ENCODE data around the gene GBA2.
A peak's percentile ranks its signal among the peaks of the same experiment; 100 is the strongest.

GBA2 gene

DNA sequence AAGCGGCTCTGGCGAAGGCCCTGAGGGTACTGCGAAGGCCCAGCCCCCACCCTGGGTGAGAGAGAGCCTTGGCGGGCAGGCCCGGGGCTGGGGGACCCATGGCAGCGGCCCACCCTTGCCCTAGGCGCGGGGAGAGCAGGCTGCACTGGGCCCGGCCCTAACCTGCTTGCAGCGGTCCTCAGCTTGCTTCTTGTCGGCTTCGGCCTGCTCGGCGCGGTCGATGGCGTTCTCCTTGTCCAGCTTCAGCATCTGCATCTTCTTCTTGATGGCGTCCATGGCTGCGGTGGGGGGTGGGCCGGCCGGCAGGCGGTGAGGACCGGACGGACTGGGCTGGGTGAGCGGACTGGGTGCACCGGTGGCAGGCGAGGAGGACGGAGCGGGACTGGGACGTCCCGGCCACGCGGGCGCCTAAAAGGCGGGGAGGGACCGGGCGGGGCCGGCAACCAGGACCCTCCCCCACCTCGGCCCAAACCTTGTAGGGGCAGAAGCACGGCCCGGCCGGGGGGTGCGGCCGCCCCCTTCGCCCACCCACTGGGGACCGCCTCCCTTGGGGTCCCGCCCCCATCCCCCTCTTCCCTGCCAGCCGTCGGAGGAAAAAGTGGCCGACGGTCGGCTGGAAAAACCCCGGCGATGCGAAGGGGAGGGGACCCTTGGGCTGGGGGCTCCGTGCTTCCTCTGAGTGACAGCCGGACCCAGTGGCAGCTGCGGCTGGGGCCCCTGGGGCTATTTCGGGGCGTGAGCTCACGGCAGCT lies 59.3 kb downstream of the GBA2 start, which contains the start of gene TPM2 (continued):
- TF ChIP-seq, protein P1, sequence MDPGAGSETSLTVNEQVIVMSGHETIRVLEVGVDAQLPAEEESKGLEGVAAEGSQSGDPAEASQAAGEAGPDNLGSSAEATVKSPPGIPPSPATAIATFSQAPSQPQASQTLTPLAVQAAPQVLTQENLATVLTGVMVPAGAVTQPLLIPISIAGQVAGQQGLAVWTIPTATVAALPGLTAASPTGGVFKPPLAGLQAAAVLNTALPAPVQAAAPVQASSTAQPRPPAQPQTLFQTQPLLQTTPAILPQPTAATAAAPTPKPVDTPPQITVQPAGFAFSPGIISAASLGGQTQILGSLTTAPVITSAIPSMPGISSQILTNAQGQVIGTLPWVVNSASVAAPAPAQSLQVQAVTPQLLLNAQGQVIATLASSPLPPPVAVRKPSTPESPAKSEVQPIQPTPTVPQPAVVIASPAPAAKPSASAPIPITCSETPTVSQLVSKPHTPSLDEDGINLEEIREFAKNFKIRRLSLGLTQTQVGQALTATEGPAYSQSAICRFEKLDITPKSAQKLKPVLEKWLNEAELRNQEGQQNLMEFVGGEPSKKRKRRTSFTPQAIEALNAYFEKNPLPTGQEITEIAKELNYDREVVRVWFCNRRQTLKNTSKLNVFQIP (CRISPR knock-in tag; IDR thresholded peaks at IDR 0.05; ENCODE audit: borderline replicate concordance, low read depth) = no peak
- no peak for TF ChIP-seq ZNF565 (CRISPR knock-in tag; conservative IDR thresholded peaks at IDR 0.05; ENCODE audit: low read depth)
- TF ChIP-seq BACH2 (CRISPR knock-in tag; IDR thresholded peaks at IDR 0.05; ENCODE audit: borderline replicate concordance) = no peak
- no peak for TF ChIP-seq SNAI2 (CRISPR knock-in tag; IDR thresholded peaks at IDR 0.05)

DNA sequence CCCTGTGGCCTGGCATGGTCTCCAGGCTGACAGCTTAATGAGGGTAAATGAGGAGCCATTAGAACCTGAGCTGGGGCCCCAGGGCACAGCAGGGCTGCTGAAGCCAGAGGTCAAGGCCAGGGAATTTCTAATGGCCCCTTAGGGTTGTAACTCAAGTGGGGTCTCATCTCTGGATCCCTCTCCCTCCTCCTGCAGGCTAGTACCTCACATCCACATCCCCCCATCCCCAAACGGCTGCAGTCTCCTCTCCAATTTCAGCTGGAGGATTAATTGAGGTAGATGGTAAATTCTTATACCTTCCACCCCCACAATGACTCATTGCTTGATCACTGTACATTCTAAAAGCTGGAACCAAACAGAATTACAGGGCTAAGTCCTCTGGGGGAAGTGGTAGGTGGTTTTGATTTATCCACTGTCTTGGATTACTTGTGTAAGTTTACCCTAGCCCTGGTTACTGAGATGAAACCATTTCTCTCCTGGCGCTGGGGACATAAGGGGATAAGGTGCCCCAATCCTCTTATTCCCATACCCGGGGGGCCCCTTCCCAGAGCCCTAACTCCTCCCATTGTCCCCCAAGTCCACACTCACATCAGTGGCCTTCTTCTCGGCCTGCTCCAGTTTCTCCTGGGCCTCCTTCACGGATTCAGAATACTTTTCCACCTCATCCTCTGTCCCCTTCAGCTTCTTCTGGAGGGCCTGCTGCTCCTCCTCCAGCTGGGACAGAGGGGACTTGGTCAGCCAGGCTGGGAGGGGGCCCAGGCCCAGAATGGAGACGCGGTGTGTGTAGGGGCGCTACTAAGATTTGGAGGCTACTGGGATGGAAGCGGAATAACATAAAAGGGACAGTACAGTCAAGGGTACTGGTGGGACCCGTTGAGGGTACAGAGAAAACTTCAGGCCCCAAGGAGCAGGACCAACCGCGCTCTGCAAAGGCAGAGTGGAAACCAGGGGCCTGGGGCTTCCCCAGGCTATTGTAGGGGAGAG lies 60.2 kb downstream of the GBA2 start:
- TF ChIP-seq PPARA (CRISPR knock-in tag; IDR thresholded peaks at IDR 0.05; ENCODE audit: borderline replicate concordance) (no peak), ZC3H10 (CRISPR knock-in tag; IDR thresholded peaks at IDR 0.05) (no peak), ISL1 (CRISPR knock-in tag; IDR thresholded peaks at IDR 0.05) (no peak), ZNF565 (CRISPR knock-in tag; conservative IDR thresholded peaks at IDR 0.05; ENCODE audit: low read depth) (no peak), RARB (CRISPR knock-in tag; IDR thresholded peaks at IDR 0.05) (no peak), ARNTL (CRISPR knock-in tag; IDR thresholded peaks at IDR 0.05; ENCODE audit: borderline replicate concordance, low read depth) (no peak), ZNF8 (CRISPR knock-in tag; IDR thresholded peaks at IDR 0.05) (no peak), ZFP30 (CRISPR knock-in tag; IDR thresholded peaks at IDR 0.05) (no peak), CSDC2 (CRISPR knock-in tag; IDR thresholded peaks at IDR 0.05) (no peak), OSR1 (CRISPR knock-in tag; IDR thresholded peaks at IDR 0.05) (no peak), GLIS3 (CRISPR knock-in tag; IDR thresholded peaks at IDR 0.05) (no peak), BACH2 (CRISPR knock-in tag; IDR thresholded peaks at IDR 0.05; ENCODE audit: borderline replicate concordance) (no peak), ZNF70 (CRISPR knock-in tag; IDR thresholded peaks at IDR 0.05) (no peak), ZFP3 (CRISPR knock-in tag; IDR thresholded peaks at IDR 0.05) (no peak), SNAI2 (CRISPR knock-in tag; IDR thresholded peaks at IDR 0.05) (no peak), TOX (CRISPR knock-in tag; IDR thresholded peaks at IDR 0.05; ENCODE audit: borderline replicate concordance) (no peak)
- TF ChIP-seq, protein P2, sequence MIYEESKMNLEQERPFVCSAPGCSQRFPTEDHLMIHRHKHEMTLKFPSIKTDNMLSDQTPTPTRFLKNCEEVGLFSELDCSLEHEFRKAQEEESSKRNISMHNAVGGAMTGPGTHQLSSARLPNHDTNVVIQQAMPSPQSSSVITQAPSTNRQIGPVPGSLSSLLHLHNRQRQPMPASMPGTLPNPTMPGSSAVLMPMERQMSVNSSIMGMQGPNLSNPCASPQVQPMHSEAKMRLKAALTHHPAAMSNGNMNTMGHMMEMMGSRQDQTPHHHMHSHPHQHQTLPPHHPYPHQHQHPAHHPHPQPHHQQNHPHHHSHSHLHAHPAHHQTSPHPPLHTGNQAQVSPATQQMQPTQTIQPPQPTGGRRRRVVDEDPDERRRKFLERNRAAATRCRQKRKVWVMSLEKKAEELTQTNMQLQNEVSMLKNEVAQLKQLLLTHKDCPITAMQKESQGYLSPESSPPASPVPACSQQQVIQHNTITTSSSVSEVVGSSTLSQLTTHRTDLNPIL (CRISPR knock-in tag; IDR thresholded peaks at IDR 0.05; ENCODE audit: low read depth) = no peak
- TF ChIP-seq, protein P3, sequence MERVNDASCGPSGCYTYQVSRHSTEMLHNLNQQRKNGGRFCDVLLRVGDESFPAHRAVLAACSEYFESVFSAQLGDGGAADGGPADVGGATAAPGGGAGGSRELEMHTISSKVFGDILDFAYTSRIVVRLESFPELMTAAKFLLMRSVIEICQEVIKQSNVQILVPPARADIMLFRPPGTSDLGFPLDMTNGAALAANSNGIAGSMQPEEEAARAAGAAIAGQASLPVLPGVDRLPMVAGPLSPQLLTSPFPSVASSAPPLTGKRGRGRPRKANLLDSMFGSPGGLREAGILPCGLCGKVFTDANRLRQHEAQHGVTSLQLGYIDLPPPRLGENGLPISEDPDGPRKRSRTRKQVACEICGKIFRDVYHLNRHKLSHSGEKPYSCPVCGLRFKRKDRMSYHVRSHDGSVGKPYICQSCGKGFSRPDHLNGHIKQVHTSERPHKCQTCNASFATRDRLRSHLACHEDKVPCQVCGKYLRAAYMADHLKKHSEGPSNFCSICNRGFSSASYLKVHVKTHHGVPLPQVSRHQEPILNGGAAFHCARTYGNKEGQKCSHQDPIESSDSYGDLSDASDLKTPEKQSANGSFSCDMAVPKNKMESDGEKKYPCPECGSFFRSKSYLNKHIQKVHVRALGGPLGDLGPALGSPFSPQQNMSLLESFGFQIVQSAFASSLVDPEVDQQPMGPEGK (CRISPR knock-in tag; IDR thresholded peaks at IDR 0.05; ENCODE audit: borderline replicate concordance) = no peak
- TF ChIP-seq, protein P4, sequence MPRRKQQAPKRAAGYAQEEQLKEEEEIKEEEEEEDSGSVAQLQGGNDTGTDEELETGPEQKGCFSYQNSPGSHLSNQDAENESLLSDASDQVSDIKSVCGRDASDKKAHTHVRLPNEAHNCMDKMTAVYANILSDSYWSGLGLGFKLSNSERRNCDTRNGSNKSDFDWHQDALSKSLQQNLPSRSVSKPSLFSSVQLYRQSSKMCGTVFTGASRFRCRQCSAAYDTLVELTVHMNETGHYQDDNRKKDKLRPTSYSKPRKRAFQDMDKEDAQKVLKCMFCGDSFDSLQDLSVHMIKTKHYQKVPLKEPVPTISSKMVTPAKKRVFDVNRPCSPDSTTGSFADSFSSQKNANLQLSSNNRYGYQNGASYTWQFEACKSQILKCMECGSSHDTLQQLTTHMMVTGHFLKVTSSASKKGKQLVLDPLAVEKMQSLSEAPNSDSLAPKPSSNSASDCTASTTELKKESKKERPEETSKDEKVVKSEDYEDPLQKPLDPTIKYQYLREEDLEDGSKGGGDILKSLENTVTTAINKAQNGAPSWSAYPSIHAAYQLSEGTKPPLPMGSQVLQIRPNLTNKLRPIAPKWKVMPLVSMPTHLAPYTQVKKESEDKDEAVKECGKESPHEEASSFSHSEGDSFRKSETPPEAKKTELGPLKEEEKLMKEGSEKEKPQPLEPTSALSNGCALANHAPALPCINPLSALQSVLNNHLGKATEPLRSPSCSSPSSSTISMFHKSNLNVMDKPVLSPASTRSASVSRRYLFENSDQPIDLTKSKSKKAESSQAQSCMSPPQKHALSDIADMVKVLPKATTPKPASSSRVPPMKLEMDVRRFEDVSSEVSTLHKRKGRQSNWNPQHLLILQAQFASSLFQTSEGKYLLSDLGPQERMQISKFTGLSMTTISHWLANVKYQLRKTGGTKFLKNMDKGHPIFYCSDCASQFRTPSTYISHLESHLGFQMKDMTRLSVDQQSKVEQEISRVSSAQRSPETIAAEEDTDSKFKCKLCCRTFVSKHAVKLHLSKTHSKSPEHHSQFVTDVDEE (CRISPR knock-in tag; IDR thresholded peaks at IDR 0.05) = no peak
- TF ChIP-seq, protein P1 (CRISPR knock-in tag; IDR thresholded peaks at IDR 0.05; ENCODE audit: borderline replicate concordance, low read depth) = no peak
- peak; percentile 54 for ATAC-seq
